Stimulated activated naive CD4-positive, alpha-beta T cell treated with Interleukin-2 at 50 U/mL for 16 hours (primary cell): ENCODE results near the gene LCAT.
A peak's percentile ranks its signal among the peaks of the same experiment; 100 is the strongest.

Experiments used
- DNase-seq: peaks from one replicate; lab custom pipeline; 2025; lab: John Stamatoyannopoulos, UW

The LCAT gene

GRCh38 chr16:67968400-67969253, 24.7 kb upstream of the LCAT start, which contains the start of gene SLC12A4:
Gene SLC12A4, minus strand, starts transcription at chr16:67968637. Its CDS starts 84 bp downstream, at chr16:67968553.
- DNase-seq: peak; percentile 80

- peak; percentile 30 for DNase-seq
These were observed 24.1 kb upstream of the LCAT start for GRCh38 chr16:67967958-67968399.

DNA sequence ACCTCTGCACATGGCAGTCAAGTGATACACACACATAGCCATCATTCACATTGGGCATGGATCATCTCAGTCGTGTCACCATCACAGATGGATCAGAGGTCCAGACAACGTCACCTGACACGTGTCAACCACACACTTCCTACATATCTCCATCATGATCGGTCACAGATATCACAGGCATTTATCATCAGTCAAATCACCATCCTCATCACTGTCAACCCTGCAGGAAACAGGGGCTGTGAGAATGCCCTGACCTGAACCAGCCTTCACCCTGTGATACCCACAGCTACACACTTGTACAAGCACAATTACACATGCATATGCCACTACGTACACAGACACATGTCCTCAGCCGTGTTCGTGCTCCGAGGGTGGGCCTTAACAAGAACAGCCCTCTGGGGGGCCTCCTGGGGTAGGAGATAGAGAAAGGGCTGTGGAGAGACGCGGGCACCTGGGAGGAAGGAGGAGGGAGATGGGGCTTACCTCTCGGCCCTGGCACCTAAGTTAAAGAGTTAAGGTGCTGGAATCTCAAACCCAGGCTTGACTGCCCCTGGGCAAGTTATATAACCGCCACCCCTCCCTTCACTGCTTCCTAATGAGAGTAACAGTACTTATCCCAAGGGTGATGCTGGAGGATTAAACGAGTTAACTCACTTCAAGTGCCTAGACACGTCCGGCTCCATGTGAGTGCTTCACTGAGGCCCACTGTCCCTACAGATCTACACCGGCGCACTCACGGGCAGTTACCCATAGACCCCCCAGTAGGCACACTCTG, 23.4 kb upstream of the LCAT start:
- DNase-seq: no peak

DNA sequence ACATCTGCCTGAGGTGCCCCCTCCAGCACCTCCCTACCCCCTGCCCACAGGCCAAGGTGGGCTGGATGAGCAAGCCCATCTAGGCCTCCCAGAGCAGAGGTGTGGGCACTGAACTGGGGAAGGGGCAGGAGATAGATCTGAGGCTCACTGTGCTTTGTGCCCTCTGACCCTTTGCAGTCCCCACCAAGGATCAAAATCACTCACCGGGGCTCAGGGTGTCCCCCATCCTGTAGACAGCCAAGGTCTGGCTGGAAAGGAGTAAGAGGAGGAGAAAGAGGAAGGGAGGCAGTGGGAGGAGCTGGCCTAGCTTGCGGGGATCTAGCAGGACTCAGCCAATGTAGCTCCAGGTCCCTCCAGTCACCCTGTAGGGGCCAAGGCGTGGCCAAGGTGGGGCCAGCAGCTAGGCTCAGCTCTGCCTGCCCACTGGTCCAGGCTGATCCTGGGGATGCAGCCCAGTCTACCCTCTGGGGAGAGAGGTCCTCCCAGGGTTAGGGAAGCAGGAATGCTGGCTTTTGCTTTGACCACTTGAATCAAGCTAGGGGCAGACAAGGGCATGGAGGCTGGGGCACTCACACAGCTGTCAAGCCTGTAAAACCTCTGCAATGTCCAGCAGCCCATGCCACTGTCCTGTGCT, 22.7 kb upstream of the LCAT start:
- DNase-seq: no peak

DNA sequence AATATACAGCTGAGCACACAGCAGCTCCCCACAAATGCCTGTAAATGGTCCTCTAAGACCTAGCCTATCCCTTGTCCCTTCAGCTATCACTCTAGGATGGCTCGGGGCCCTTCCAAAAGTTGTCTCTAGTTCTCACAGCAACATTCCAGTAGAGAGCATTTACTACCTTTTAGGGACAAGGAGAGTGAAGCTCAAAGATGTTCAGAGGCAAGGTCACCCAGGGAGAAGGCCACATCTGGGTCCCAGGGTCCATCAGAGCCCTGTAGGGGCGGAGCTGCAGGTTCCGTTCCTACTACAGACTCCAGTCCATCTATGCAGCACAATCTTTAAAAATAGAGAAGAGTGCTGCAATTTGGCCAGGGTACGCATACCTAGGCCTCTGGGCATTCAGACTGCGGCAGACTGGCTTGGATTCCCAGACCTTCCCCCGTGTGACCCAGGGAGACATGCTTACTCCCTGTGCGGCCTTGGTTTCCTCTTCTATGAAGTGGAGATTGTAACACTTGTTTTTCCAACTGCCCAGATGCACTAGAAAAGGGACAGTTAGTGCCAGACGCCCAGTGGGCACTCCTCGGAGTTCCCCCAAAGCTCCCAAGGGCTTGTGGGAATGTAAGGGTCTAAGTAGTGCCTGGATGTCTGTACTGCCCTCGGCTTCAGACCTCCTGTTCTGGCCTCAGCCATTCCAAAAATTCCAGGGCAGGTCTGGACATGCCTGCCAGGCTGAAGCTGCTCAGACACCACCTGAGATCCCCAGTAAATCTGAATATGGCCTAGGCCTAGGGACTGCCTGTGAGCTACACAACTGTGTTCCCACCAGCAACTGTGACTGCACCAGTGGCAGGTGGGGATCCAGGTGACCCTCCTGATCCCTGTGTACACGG, 22.0 kb upstream of the LCAT start:
- DNase-seq: no peak

DNA sequence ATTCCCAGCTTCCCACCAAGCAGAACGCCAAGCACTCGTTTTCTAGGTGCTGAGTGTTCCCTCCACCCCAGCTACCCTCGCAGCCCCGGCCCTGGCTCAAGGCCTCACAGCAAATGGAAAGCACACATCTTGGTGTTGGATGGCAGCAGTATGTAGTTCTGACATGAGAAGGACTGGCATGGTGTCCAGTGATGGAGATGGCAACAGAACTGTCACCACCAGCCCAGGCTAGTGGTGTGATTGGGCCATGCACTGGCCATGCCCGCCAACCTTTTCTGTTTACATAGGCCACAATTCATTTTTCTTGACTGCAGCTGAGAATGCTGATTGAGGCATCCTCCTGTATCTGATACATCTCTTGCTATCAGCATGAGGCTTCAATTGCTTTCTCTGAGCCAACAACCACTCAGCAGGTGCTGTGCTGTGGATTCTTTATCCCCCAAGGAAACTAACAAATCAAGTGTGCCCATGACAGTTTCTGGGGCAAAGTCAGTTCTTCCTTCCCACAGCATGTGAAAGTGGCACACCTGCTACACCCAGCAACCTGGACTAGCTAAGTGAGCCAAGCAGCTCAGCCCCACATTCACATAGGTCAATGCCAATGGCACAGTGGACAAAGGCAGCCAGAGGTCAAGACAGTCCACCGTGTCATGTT, 20.7 kb upstream of the LCAT start:
- no peak for DNase-seq

DNA sequence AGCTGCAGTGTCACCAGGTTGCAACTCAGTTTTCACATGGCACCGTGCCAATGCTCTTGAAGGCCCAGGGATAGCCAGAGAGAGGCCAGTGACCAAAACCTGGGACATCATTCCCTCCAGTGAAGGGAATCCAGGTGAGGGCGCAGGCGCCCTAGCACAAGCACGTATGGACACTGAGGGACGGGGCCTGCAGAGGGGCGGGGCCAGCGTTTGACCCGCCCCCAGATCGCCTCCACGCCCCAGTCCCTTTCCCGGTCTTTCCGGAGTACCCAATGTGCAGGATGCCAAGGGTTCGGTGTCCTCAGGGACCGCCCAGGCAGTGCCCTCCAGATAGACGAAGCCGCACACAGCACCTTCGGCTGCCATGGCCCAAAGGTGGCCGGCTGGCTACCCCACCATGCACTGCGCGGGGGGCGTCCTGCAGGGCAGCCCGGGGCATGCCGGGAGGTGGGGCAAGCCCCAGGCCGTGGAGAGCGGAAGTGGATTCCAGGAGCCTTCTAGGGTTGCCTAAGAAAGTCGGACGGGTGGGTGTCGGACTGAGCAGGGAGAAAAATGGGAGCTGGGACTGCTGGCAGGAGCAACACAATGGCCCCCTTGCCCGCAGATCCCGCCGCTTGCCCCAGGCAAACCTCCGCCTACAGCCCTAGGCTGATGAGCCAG, 19.9 kb upstream of the LCAT start:
- DNase-seq: no peak

DNA sequence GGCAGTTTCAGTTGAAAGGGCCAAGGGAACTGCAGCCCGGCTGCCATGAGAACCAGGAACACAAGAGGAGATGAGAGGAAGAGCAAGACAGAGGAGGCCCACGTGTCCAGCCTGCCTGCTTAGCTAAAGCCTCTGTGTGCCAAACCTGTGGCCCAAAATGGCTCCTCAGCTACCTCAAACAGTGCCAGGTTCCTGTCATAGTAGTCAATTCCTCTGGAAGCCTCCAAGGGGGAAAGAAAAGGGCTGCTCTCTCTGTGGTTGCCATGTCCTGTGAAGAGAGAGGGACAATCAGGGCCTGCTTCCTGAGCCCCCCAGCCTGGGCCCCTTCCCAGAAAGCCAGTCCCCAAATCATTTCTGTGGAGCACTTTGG, 19.4 kb upstream of the LCAT start:
- no peak for DNase-seq

GRCh38 chr16:67962135-67962534, 18.2 kb upstream of the LCAT start:
- no peak for DNase-seq

DNA sequence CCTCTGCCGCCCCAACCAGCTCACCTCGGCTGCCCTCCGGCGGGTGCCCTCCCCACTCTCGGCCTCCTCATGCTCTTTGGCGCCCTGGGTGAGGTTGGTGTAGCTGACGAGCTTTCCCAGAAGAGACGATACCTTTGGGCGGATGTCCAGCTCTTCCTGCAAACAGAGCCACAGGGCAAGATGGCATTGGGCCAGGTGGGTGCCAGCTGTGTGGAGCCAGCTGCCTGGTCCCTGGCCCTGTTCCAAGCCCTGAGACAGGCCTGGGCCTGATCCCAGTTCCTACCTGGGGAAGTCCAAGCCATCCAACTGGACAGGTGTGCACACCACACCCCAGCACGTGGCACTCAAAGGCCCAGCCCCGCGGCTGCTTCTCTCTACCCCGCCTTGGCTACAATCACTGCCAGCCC, 17.6 kb upstream of the LCAT start:
- no peak for DNase-seq

DNA sequence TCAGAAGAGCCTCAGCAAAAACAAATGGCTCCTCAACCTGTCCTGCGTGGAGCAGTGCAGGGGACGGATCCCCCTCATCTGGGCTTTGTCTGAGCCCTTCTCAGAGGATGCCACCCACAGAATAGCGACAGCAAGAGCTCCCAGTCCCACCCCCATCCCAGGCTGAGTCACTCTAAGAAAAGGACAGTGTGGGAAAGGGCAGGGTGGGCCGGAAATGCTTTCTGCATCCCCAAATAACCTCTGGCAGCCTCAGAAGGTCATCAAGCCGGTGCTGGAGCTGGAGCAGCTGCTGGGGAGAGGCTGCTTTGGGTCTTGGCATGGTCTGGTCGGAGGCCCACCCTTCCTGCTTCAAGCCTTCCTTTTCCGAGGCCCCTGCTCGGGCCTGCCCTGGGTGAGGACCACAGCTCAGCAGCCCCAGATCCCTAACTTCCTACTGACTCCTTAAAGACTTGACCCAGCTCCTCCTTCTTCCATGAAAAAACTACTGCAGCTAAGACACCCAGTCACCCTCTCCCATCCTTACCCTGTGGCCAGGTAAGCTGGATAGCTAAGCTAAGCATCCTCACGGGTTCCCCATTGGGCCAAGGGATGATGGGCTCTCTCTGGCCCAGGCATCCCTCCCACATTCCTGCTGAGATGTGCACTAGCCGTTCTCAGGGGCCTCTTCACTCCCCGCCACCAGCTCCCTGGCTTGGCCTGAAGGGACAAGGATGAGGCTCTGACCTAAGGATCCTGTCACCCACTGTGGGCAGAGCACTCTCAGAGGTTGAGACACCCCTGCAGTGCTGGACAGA, 15.8 kb upstream of the LCAT start:
- no peak for DNase-seq

DNA sequence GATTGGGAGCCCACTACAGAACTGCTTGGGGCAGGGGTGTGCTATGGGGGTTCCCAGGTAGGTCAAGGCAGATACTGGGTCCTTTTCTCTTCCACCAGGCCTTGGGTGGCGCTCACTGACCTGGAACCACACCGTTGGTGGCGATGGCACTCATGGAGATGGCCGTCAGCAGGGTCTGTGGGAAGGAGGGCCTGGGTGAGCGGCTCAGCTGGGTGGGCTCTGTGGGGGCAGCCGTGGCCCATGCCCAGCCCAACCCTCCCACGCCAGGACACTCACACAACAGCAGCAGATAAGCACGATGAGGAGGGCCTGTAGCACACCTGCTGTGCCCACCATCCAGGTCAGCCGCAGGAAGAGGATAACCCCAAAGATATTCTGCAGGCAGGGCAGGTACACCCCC, 13.7 kb upstream of the LCAT start:
- DNase-seq: no peak

GRCh38 chr16:67954421-67955196, 10.7 kb upstream of the LCAT start:
- DNase-seq: no peak

DNA sequence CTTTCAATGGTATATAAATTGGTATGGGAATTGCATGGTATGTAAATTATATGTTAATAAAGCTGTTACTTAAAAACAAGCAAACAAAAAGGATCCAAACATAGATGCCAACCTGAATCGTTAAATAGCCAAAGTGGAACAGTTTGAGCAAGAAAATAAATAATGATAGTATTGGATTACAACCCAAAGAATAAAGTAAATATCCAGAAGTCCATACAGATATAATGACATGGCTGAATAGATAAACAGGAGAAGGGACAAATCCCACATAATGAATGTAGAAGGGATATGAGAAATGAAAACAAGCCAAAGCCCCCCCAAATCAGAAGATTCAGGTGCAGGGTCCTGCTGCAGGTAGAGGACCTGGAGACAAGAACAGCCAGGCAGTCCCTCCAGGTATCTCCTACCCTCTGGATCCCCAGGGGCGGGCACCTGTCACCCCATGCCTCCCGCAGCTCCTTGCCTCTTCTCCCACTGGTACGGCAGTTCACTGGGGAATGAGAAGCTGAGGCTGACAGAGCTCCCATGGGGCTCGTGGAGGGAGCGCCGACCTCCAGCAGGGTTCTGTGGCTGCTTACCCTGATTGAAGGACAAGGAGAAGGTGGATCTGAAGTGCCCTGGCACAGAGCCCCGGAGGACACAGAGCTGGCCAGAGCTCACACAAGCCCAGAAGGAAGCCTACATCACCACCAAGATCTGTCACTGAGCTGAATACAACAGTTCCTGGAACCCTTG, 9.9 kb upstream of the LCAT start:
- no peak for DNase-seq

- no peak for DNase-seq
These were observed 7.6 kb upstream of the LCAT start for GRCh38 chr16:67951485-67951884.

- no peak for DNase-seq
These were observed 6.5 kb upstream of the LCAT start for GRCh38 chr16:67950335-67950843.

- no peak for DNase-seq
These were observed 5.7 kb upstream of the LCAT start for GRCh38 chr16:67949645-67950044.

DNA sequence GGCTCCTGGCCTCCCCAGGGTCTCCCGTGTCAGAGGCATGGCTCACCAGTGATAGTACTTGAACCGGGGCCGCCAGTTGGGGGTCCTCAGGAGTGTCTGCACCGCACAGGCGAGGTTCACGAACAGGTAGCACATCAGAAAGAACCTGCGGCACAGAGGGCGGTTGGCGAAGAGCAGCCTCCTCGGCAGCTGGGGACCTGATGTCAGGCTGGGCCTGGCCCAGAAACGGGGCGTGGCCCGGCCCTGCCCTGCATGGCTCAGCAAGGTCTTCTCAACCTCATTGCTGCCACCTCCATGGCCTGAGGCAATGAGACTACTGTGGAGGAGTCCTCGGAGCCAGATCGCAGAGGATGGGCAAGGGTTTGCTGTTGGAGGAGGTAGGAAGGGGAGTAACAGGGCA, 4.1 kb upstream of the LCAT start:
- DNase-seq: no peak
